Measurements from ENCODE around the gene TF. TPM values are rescaled to one million over a fixed set of nuclear protein-coding genes. Genes with fewer than 3 reads are reported as not detected.

Gene TF
- total RNA-seq, 4 donors from 2014 or later = 1.4 to 11.4 (median 6.0) TPM

- DNase-seq (ENCODE audit: low spot score in 2 of 2) = no peak
- H3K27ac ChIP-seq = no peak overlapping the region
- no peaks in the 10 kb centered on the region for H3K27me3 ChIP-seq
Measured at GRCh38 chr3:133781570-133781969, 35.4 kb downstream of the TF start.

GRCh38 chr3:133782454-133782853, 36.3 kb downstream of the TF start:
- no peak overlapping the region for H3K4me3 ChIP-seq
- TF ChIP-seq CTCF (IDR thresholded peaks at IDR 0.05) = no peak
- no peak for TF ChIP-seq POLR2A (IDR thresholded peaks at IDR 0.05)
- TF ChIP-seq EP300 (IDR thresholded peaks at IDR 0.05) = no peak
- no peaks in the 10 kb centered on the region for H3K9me3 ChIP-seq
- no peaks in the 10 kb centered on the region for H3K36me3 ChIP-seq
- 83 to 89% methylated on average over 2 of the region's 2 CpGs for WGBS, 2 donors
- H3K27ac ChIP-seq = no peak overlapping the region
- DNase-seq (ENCODE audit: low spot score in 2 of 2) = no peak
- no peaks in the 10 kb centered on the region for H3K4me1 ChIP-seq
- no peaks in the 10 kb centered on the region for H3K27me3 ChIP-seq

More at GRCh38 chr3:133781570-133781969, 35.4 kb downstream of the TF start:
- Histone ChIP-seq H3K4me1 (no peaks in the 10 kb centered on the region), H3K4me3 (no peak overlapping the region), H3K9me3 (no peaks in the 10 kb centered on the region), H3K36me3 (no peaks in the 10 kb centered on the region)
- TF ChIP-seq CTCF (IDR thresholded peaks at IDR 0.05) (no peak), POLR2A (IDR thresholded peaks at IDR 0.05) (no peak), EP300 (IDR thresholded peaks at IDR 0.05) (no peak)

GRCh38 chr3:133783762-133784161, 37.6 kb downstream of the TF start:
- no peak for DNase-seq (ENCODE audit: low spot score in 2 of 2)
- Histone ChIP-seq H3K27ac (no peak overlapping the region), H3K4me1 (no peaks in the 10 kb centered on the region), H3K27me3 (no peaks in the 10 kb centered on the region), H3K36me3 (no peaks in the 10 kb centered on the region), H3K9me3 (no peaks in the 10 kb centered on the region), H3K4me3 (no peak overlapping the region)
- TF ChIP-seq EP300 (IDR thresholded peaks at IDR 0.05) (no peak), POLR2A (IDR thresholded peaks at IDR 0.05) (no peak), CTCF (IDR thresholded peaks at IDR 0.05) (no peak)
- 29 to 66% methylated on average over 25 to 32 of the region's 32 CpGs for WGBS, 2 donors

GRCh38 chr3:133788024-133788423, 41.8 kb downstream of the TF start:
- Histone ChIP-seq H3K36me3 (no peaks in the 10 kb centered on the region), H3K4me1 (no peaks in the 10 kb centered on the region), H3K9me3 (peaks cover 0 to 10% (median 0%) of the 10 kb centered on the region in 4 donors), H3K27me3 (no peaks in the 10 kb centered on the region), H3K27ac (no peak overlapping the region), H3K4me3 (no peak overlapping the region)
- DNase-seq (ENCODE audit: low spot score in 2 of 2) = no peak
- 74 to 83% methylated on average over 2 of the region's 2 CpGs for WGBS, 2 donors
- TF ChIP-seq POLR2A (IDR thresholded peaks at IDR 0.05) = no peak
- no peak for TF ChIP-seq CTCF (IDR thresholded peaks at IDR 0.05)
- TF ChIP-seq EP300 (IDR thresholded peaks at IDR 0.05) = no peak

- H3K9me3 ChIP-seq = peaks cover 0 to 10% (median 0%) of the 10 kb centered on the region in 4 donors
- H3K4me1 ChIP-seq = no peaks in the 10 kb centered on the region
- 58 to 63% methylated on average over 9 of the region's 9 CpGs for WGBS, 2 donors
- no peak overlapping the region for H3K27ac ChIP-seq
- H3K36me3 ChIP-seq = no peaks in the 10 kb centered on the region
- no peak overlapping the region for H3K4me3 ChIP-seq
- no peak for DNase-seq (ENCODE audit: low spot score in 2 of 2)
- H3K27me3 ChIP-seq = no peaks in the 10 kb centered on the region
- TF ChIP-seq EP300 (IDR thresholded peaks at IDR 0.05) (no peak), POLR2A (IDR thresholded peaks at IDR 0.05) (no peak), CTCF (IDR thresholded peaks at IDR 0.05) (no peak)
Measured at GRCh38 chr3:133792171-133792763, 46.1 kb downstream of the TF start.
